IPS DF 6.9 (cell line): ENCODE data around the gene NAA60.
"Not testable (repeated sequence)": the region's sequence is repeated elsewhere in the genome, so short reads cannot be mapped to it uniquely, and the experiment has no call there.

Source experiments
- DNase-seq: peaks from one replicate; pipeline ENCODE4 v3.0.0-alpha.2; 2013; ENCODE audit warnings: low read depth, low spot score
- H3K27ac ChIP-seq: one replicate; pipeline ENCODE4 v1.5.1; 2013; ENCODE audit warnings: low read length, control low read depth
- H3K27me3 ChIP-seq: 2 replicates; pipeline ENCODE4 v1.6.1; 2013; ENCODE audit warnings: mild to moderate bottlenecking, low read length; ENCODE audit not compliant: control insufficient read depth, insufficient read depth
- H3K36me3 ChIP-seq: 2 replicates; pipeline ENCODE4 v1.6.1; 2013; ENCODE audit warnings: low read length; ENCODE audit not compliant: control insufficient read depth, insufficient read depth
- H3K4me1 ChIP-seq: 2 replicates; pipeline ENCODE4 v1.6.1; 2013; ENCODE audit warnings: low read length; ENCODE audit not compliant: control insufficient read depth, insufficient read depth
- H3K4me3 ChIP-seq: 2 replicates; pipeline ENCODE4 v1.5.1; 2013; ENCODE audit warnings: mild to moderate bottlenecking, low read length
- H3K9me3 ChIP-seq: 2 replicates; pipeline ENCODE4 v1.6.1; 2013; ENCODE audit warnings: low read length, inconsistent platforms; ENCODE audit not compliant: control insufficient read depth, insufficient read depth
- WGBS: extraction: QIAGEN DNeasy Blood & Tissue Kit; methylation state at CpG from one replicate; pipeline ENCODE4 v1.1.7; 2013; ENCODE audit warnings: mixed read lengths, missing lambda C conversion rate; ENCODE audit not compliant: insufficient read length, insufficient coverage; 5-methylcytosine and 5-hydroxymethylcytosine counted together

The NAA60 gene

DNA sequence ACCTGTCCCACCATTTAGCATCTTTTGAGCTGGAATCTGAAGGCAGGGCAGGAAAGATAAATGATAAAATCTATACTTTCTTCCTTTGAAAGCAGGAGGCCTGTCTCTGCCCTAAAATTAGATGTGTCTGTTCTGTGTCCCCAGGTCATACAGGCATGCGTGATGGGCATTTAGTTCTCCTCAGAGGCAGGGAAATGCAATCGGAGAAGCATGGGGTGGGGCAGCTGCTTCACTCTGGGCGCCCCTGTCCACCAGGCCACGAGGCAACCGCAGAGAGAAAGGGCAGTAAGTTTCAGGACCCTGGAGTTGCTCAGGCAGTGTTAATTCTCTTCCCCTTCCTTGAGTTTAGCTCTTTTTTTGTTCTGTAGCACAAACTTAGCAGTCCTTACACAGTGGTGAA, 82.5 kb downstream of the NAA60 start:
- no CpG with 5 or more reads among the region's 5 CpGs for WGBS
- Histone ChIP-seq H3K36me3 (peaks cover 2% of the 10 kb centered on the region; the same call in 1 of the 2 replicates), H3K4me1 (no peaks in the 10 kb centered on the region), H3K27ac (no peak overlapping the region), H3K4me3 (no peak overlapping the region), H3K9me3 (no peaks in the 10 kb centered on the region), H3K27me3 (no peaks in the 10 kb centered on the region)
- DNase-seq: no peak

- H3K27me3 ChIP-seq, H3K27ac ChIP-seq, H3K4me3 ChIP-seq, H3K4me1 ChIP-seq, H3K36me3 ChIP-seq, H3K9me3 ChIP-seq: not testable (repeated sequence)
- DNase-seq: peak; percentile 18
- WGBS: no CpG with 5 or more reads among the region's 12 CpGs
These were observed 83.8 kb downstream of the NAA60 start for GRCh38 chr16:3527216-3527829.

DNA sequence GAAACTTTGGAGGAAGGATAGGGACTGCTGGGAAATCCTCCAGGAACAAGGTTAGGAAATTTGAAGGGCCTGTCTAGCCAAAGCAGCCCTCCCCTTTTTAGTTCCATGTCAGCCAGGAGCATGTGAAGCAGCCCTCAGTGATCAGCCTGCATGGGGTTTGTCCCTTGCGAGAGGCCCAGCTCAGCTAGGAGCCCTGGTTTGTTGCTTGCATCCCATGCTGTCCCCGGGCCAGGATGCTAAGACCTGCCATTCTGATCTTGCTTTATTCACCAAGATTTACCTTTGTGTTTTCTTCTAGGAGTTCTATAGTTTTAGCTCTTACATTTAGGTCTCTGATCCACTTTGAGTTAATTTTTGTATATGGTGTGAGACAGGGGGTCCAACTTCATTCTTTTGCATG, 84.9 kb downstream of the NAA60 start:
- Histone ChIP-seq H3K27me3 (no peaks in the 10 kb centered on the region), H3K27ac (no peak overlapping the region), H3K36me3 (peaks cover 4% of the 10 kb centered on the region; the same call in 1 of the 2 replicates), H3K9me3 (no peaks in the 10 kb centered on the region), H3K4me1 (no peaks in the 10 kb centered on the region), H3K4me3 (no peak overlapping the region)
- no peak for DNase-seq
- WGBS: no CpG with 5 or more reads among the region's 2 CpGs

GRCh38 chr16:3529175-3529574, 85.7 kb downstream of the NAA60 start:
- Histone ChIP-seq H3K27me3 (no peaks in the 10 kb centered on the region), H3K9me3 (no peaks in the 10 kb centered on the region), H3K36me3 (peaks cover 10% of the 10 kb centered on the region), H3K4me3 (no peak overlapping the region), H3K4me1 (no peaks in the 10 kb centered on the region), H3K27ac (no peak overlapping the region)
- no peak for DNase-seq

DNA sequence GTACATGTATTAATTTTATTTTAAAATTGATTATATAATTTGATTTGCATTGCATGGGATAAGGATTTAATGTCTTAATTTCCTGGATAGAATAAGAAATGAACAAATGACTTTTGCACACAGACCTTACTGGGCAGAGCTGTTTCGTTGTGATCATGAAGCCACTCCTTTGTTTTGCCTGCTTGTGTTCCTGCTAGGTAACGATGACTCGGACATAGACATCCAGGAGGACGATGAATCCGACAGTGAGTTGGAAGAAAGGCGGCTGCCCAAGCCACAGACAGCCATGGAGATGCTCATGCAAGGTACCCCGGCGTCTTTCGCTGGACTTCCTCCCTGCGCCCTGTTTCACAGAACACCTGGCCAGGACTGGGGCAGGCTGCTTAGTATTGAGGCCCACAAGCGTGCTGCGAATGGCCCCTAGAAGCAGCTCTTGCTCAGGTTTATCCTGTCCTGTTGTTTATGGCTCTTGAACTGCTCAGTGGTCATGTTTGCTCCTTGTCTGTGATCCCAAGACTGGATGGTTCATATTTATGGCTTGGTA, 87.0 kb downstream of the NAA60 start:
- Histone ChIP-seq H3K36me3 (peaks cover 8% of the 10 kb centered on the region), H3K27me3 (no peaks in the 10 kb centered on the region), H3K4me3 (no peak overlapping the region), H3K9me3 (no peaks in the 10 kb centered on the region), H3K4me1 (no peaks in the 10 kb centered on the region), H3K27ac (no peak overlapping the region)
- no peak for DNase-seq
- WGBS: no CpG with 5 or more reads among the region's 12 CpGs

DNA sequence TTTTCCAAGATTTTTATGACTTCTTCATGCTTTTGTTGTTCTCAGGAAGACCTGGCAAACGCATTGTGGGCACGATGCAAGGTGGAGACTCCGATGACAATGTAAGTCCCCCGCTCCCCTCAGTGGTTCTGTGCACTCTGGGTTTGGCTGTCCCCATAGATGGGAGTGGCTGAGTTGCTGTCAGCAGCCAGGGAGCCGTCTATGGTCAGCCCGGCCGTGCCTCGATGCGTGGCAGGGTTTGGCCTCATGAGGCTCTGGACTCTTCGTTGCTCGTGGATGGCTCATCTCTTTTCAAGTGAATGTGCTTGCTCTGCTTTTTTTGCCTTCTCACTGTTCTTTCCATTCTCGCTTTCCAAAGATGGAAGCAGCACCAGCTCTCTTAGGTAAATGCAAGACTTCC, 89.3 kb downstream of the NAA60 start:
- H3K27ac ChIP-seq: no peak overlapping the region
- no CpG with 5 or more reads among the region's 12 CpGs for WGBS
- no peaks in the 10 kb centered on the region for H3K27me3 ChIP-seq
- H3K36me3 ChIP-seq: peaks cover 8% of the 10 kb centered on the region
- H3K9me3 ChIP-seq: no peaks in the 10 kb centered on the region
- H3K4me3 ChIP-seq: no peak overlapping the region
- no peaks in the 10 kb centered on the region for H3K4me1 ChIP-seq
- no peak for DNase-seq

DNA sequence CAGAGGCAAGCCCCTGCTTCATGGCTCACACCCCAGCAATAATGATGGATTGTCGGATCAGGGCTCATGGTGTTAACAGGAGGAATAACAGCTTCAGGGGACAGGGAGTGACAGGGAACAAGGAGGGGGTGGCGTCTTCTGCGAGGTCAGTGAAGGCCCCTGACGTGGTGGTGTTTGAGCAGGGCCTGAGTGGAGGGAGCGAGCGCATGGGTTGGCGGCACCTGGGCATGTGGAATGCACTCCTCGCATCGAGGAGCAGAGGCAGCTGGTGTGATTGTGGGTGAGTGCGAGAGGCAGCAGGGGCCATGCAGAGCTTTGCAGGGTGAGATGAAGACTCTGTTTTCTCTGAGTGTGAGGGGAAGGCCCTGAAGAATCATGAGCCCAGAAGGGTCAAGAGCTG, 90.6 kb downstream of the NAA60 start:
- Histone ChIP-seq H3K36me3 (peaks cover 8% of the 10 kb centered on the region), H3K9me3 (no peaks in the 10 kb centered on the region)
- WGBS: no CpG with 5 or more reads among the region's 10 CpGs

DNA sequence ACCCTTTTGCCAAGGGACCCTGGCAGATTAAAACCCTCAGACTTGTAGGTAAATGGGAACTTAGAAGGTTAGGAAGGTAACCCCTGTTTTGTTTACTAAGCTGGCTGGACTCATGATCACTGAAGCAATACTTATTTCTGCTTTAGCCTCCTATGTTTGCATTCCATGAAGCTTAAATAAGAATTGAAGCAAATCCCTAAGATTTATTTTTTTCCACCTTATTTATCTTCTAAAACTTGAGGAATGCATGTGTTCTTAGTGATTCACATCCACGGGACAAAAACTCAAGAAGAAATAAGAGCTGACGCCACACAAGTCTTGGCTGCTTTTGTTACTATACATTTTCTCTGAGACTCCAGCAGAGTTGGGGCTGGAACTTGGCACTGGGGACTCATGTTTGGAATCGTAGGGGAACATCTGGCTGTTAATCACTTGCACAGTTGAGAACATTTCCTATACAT, 92.8 kb downstream of the NAA60 start:
- no peak overlapping the region for H3K27ac ChIP-seq
- peaks cover 8% of the 10 kb centered on the region for H3K36me3 ChIP-seq
- H3K4me3 ChIP-seq: no peak overlapping the region
- no peak for DNase-seq
- WGBS: no CpG with 5 or more reads among the region's 3 CpGs
- no peaks in the 10 kb centered on the region for H3K4me1 ChIP-seq
- H3K27me3 ChIP-seq: no peaks in the 10 kb centered on the region
- H3K9me3 ChIP-seq: no peaks in the 10 kb centered on the region

More for the DNA sequence above, 90.6 kb downstream of the NAA60 start:
- Histone ChIP-seq H3K27me3 (no peaks in the 10 kb centered on the region), H3K27ac (no peak overlapping the region), H3K4me1 (no peaks in the 10 kb centered on the region), H3K4me3 (no peak overlapping the region)
- DNase-seq: no peak
